ENCODE measurements around the gene DYNC1H1. TPM values are rescaled to one million over a fixed set of nuclear protein-coding genes. Genes with fewer than 3 reads are reported as not detected.

Gene DYNC1H1
- total RNA-seq, 1 experiment from 2014 or later = 383 TPM

Small RNAs within 50 kb of the gene (small RNA-seq; reads per million reads assigned to genes)
- 0 reads per million in 2 experiments for gene AL118558.2
- gene RN7SL472P = 0.04 to 0.24 reads per million in 2 experiments

Other genes starting within 250 kb of the DYNC1H1 start
- gene PPP2R5C, start 202.9 kb upstream of the DYNC1H1 start, total RNA-seq (2014; rRNA removed; shearing (Covaris generic)) = 216 and 235 TPM in 2 replicates
- 517 and 531 TPM in 2 replicates for gene HSP90AA1, start 122.5 kb downstream of the DYNC1H1 start, total RNA-seq (2014; rRNA removed; shearing (Covaris generic))
- gene WDR20, start 175.3 kb downstream of the DYNC1H1 start, total RNA-seq (2014; rRNA removed; shearing (Covaris generic)) = 17.5 and 22.1 TPM in 2 replicates

All from SK-MEL-5 (cell line).